Pancreas (tissue), 10 donors: Measurements from ENCODE around the gene SLC25A15. TPM values are rescaled to one million over a fixed set of nuclear protein-coding genes. Genes with fewer than 3 reads are reported as not detected.

ENCODE experiments used
- ATAC-seq, 4 donors: fragments of 200-7000 bp; cut with Tn5 transposase; one replicate each; pipeline versions ENCODE4 v1.8.0 to v1.9.1; 2020; ENCODE audit warnings: mild to moderate bottlenecking in 4 of 4, moderate library complexity in 4 of 4
- DNase-seq, 6 donors: peaks; one replicate each; pipeline ENCODE4 v3.0.0-alpha.2; 2020
- FAIRE-seq: peaks from 2 replicates; lab custom pipeline; 2012; peaks lifted over from hg19 to GRCh38; lab: Jason Lieb, UNC
- H3K27ac ChIP-seq, 4 donors: fragments of 200-600 bp; sonication (generic); 1 replicate in 3 of 4; 2 replicates in 1 of 4; pipeline versions ENCODE4 v1.5.0 to v1.8.0; 2020
- H3K27me3 ChIP-seq, 4 donors: fragments of 200-600 bp; one replicate each; pipeline ENCODE4 v1.8.0; 2021
- H3K36me3 ChIP-seq, 3 donors: fragments of 200-600 bp; sonication (generic) in 1 of 3; one replicate each; pipeline versions ENCODE4 v1.5.0 to v1.8.0; 2020 to 2021
- H3K4me1 ChIP-seq, 3 donors: fragments of 200-600 bp; one replicate each; pipeline ENCODE4 v1.8.0; 2021
- H3K4me3 ChIP-seq, 4 donors: fragments of 200-600 bp; sonication (generic) in 2 of 4; one replicate each; pipeline versions ENCODE4 v1.5.0 to v1.8.0; 2020 to 2021
- H3K9me3 ChIP-seq, 4 donors: fragments of 200-600 bp; one replicate each; pipeline ENCODE4 v1.8.0; 2021
- CTCF ChIP-seq, 4 donors: fragments of 200-600 bp; sonication (generic) in 3 of 4; IDR thresholded peaks; one replicate each; pipeline versions ENCODE4 v1.5.0 to v1.8.0; 2021; ENCODE audit warnings: antibody characterized with exemption in 4 of 4
- WGBS, 2 donors: extraction: QIAGEN DNeasy Blood & Tissue Kit; methylation state at CpG; one replicate each; pipeline ENCODE4 v1.1.7; 2013; 5-methylcytosine and 5-hydroxymethylcytosine counted together
- intact Hi-C, 3 donors: fragments of 100-400 bp; cut with DNase I; formaldehyde crosslinking; loops; one replicate each; pipeline versions ENCODE4 v1.11.1 to v1.14.2; 2022
- polyA plus RNA-seq, 2 donors: library from polyadenylated mRNA; stranded (reverse); fragments of 200-250 nt; gene quantifications; one replicate each; pipeline ENCODE4 v1.2.3, GENCODE V29; 2013
- total RNA-seq, 6 donors: library from RNA; stranded (reverse); fragmentation: NEBNext Ultra II Directional in 4 of 6; extraction: Animal tissue kit (Norgen Biotek cat#: 25700) in 4 of 6; gene quantifications; one replicate each; pipeline versions ENCODE4 v1.2.1 to v1.2.4, GENCODE V29; 2021 to 2023
- donor health status: healthy with polysubstance abuse.
- donor health status: DM: no; HTN: no; CAD: no; lungs with moderate emphysema.
- donor health status: DM: no; HTN: no; CAD: no.
- donor health status: control.
- donor health status: control.
- donor health status: Bipolar disorder and iron deficiency.
- donor health status: DM: yes; HTN: yes; CAD: no.
- donor health status: DM: no; HTN: no; CAD: no.
- donor health status: DM: no; HTN: no; CAD: no.
- donor health status: DM: yes; HTN: yes; CAD: no.

The SLC25A15 gene
- total and polyA plus RNA-seq, 8 donors = 4.4 to 35.9 (median 14.4) TPM

- ATAC-seq = no peak
- Histone ChIP-seq H3K4me3 (no peak overlapping the region), H3K27me3 (no peaks in the 10 kb centered on the region), H3K9me3 (no peaks in the 10 kb centered on the region), H3K4me1 (no peaks in the 10 kb centered on the region), H3K27ac (no peak overlapping the region), H3K36me3 (peaks cover 0 to 4% (median 0%) of the 10 kb centered on the region in 3 donors)
- intact Hi-C loops = no loop called here
- TF ChIP-seq CTCF (IDR thresholded peaks at IDR 0.05) = no peak
- WGBS, 2 donors = 95 to 96% methylated on average over 4 of the region's 4 CpGs
- FAIRE-seq = peak; percentile 29
- no peak for DNase-seq
These were observed 30.6 kb upstream of the SLC25A15 start for GRCh38 chr13:40758811-40759210.

- DNase-seq = no peak
- peaks cover 0 to 7% (median 0%) of the 10 kb centered on the region in 3 donors for H3K36me3 ChIP-seq
- FAIRE-seq = no peak
- no peaks in the 10 kb centered on the region for H3K9me3 ChIP-seq
- H3K27ac ChIP-seq = no peak overlapping the region
- no peak for TF ChIP-seq CTCF (IDR thresholded peaks at IDR 0.05)
- no peak for ATAC-seq
- peaks cover 10 to 16% (median 14%) of the 10 kb centered on the region in 3 donors for H3K4me1 ChIP-seq
- 33 to 52% methylated on average over 1 of the region's 1 CpG for WGBS, 2 donors
- intact Hi-C loops = no loop called here
- no peak overlapping the region for H3K4me3 ChIP-seq
- H3K27me3 ChIP-seq = no peaks in the 10 kb centered on the region
These were observed 26.6 kb upstream of the SLC25A15 start for GRCh38 chr13:40762849-40763248.

- Histone ChIP-seq H3K4me3 (no peak overlapping the region), H3K4me1 (peaks cover 12 to 20% (median 18%) of the 10 kb centered on the region in 3 donors), H3K27me3 (no peaks in the 10 kb centered on the region), H3K27ac (peak overlapping the region in 1 of 4 donors; percentile 11), H3K36me3 (peaks cover 0 to 3% (median 0%) of the 10 kb centered on the region in 3 donors), H3K9me3 (no peaks in the 10 kb centered on the region)
- intact Hi-C loops = no loop called here
- ATAC-seq (peak; percentile 82 to 88 (median 84)), FAIRE-seq (no peak), DNase-seq (peak in 4 of 6 donors; percentile 34 to 67 (median 54))
- no peak for TF ChIP-seq CTCF (IDR thresholded peaks at IDR 0.05)
- 20 to 30% methylated on average over 3 of the region's 3 CpGs for WGBS, 2 donors
These were observed 24.6 kb upstream of the SLC25A15 start for GRCh38 chr13:40764587-40765403.

- no peak for DNase-seq
- H3K4me1 ChIP-seq = peaks cover 18 to 23% (median 22%) of the 10 kb centered on the region in 3 donors
- 90 to 97% methylated on average over 1 of the region's 1 CpG for WGBS, 2 donors
- H3K4me3 ChIP-seq = no peak overlapping the region
- TF ChIP-seq CTCF (IDR thresholded peaks at IDR 0.05) = no peak
- intact Hi-C loops = no loop called here
- H3K27ac ChIP-seq = no peak overlapping the region
- H3K27me3 ChIP-seq = no peaks in the 10 kb centered on the region
- no peaks in the 10 kb centered on the region for H3K9me3 ChIP-seq
- FAIRE-seq = no peak
- peaks cover 0 to 3% (median 0%) of the 10 kb centered on the region in 3 donors for H3K36me3 ChIP-seq
- no peak for ATAC-seq
These were observed 23.8 kb upstream of the SLC25A15 start for GRCh38 chr13:40765602-40766001.

- TF ChIP-seq CTCF (IDR thresholded peaks at IDR 0.05) = no peak
- 69 to 74% methylated on average over 6 of the region's 6 CpGs for WGBS, 2 donors
- DNase-seq = no peak
- intact Hi-C loops = no loop called here
- H3K27me3 ChIP-seq = no peaks in the 10 kb centered on the region
- no peak for ATAC-seq
- H3K4me1 ChIP-seq = peaks cover 12 to 19% (median 14%) of the 10 kb centered on the region in 3 donors
- no peaks in the 10 kb centered on the region for H3K9me3 ChIP-seq
- FAIRE-seq = no peak
- no peak overlapping the region for H3K27ac ChIP-seq
- H3K36me3 ChIP-seq = peaks cover 0 to 3% (median 0%) of the 10 kb centered on the region in 3 donors
- H3K4me3 ChIP-seq = peak overlapping the region in 3 of 4 donors; percentile 46 to 77 (median 75)
These were observed 19.4 kb upstream of the SLC25A15 start for GRCh38 chr13:40769970-40770369.
